ENCODE data around the gene KRTAP12-4.
"Not testable (repeated sequence)": the region's sequence is repeated elsewhere in the genome, so short reads cannot be mapped to it uniquely, and the experiment has no call there.

The KRTAP12-4 gene

DNA sequence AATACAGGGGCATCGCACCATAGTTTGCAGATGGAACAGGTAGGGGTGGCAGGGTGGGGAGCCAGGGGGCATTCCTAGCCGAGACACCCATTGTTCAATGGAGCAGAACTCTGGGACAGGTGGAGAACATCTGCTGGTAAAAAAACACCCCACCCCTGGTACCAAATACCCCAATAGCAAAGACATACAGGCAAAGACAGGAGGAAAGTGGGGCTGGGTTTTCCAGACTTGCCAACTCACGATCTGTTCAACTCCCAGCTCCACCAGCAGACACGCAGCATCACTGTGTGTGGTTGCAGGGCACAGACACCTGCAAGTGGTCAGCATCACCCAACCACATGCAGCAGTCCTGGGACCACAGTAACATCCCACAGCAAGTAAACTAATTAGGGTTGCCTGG, 42.9 kb downstream of the KRTAP12-4 start:
- ATAC-seq (ENCODE audit: low read depth) (no peak), DNase-seq (ENCODE audit: low spot score) (no peak)
- H3K4me3 ChIP-seq (ENCODE audit: severe bottlenecking) = no peak overlapping the region
- H3K36me3 ChIP-seq (ENCODE audit: low read depth) = no peaks in the 10 kb centered on the region
- no peaks in the 10 kb centered on the region for H3K4me1 ChIP-seq (ENCODE audit: insufficient read depth, poor library complexity, severe bottlenecking)
- TF ChIP-seq, protein P1, sequence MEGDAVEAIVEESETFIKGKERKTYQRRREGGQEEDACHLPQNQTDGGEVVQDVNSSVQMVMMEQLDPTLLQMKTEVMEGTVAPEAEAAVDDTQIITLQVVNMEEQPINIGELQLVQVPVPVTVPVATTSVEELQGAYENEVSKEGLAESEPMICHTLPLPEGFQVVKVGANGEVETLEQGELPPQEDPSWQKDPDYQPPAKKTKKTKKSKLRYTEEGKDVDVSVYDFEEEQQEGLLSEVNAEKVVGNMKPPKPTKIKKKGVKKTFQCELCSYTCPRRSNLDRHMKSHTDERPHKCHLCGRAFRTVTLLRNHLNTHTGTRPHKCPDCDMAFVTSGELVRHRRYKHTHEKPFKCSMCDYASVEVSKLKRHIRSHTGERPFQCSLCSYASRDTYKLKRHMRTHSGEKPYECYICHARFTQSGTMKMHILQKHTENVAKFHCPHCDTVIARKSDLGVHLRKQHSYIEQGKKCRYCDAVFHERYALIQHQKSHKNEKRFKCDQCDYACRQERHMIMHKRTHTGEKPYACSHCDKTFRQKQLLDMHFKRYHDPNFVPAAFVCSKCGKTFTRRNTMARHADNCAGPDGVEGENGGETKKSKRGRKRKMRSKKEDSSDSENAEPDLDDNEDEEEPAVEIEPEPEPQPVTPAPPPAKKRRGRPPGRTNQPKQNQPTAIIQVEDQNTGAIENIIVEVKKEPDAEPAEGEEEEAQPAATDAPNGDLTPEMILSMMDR (IDR thresholded peaks at IDR 0.05; ENCODE audit: poor library complexity, severe bottlenecking) = no peak
- H3K9me3 ChIP-seq (ENCODE audit: severe bottlenecking) = no peaks in the 10 kb centered on the region
- no peak overlapping the region for H3K27ac ChIP-seq (ENCODE audit: poor library complexity, severe bottlenecking)
- peaks cover 17% of the 10 kb centered on the region for H3K27me3 ChIP-seq (ENCODE audit: insufficient read depth, poor library complexity, severe bottlenecking)

DNA sequence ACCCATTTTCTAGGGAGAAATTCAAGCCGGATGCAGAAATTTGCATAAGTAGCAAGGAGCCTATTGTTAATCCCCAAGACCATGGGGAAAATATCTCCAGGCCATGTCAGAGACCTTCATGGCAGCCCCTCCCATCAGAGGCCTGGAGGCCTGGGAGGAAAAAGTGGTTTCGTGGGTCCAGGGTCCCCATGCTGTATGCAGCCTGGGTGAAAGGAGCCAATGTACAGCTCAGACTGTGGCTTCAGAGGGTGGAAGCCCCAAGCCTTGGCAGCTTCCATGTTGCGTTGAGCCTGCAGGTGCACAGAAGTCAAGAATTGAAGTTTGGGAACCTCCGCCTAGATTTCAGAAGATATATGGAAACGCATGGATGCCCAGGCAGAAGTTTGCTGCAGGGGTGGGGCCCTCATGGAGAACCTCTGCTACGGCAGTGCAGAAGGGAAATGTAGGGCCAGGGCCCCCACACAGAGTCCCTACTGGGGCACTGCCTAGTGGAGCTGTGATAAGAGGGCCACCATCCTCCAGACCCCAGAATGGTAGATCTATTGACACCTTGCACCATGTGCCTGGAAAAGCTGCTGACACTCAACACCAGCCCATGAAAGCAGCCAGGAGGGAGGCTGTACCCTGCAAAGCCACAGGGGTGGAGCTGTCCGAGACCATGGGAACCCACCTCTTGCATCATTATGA, 44.2 kb downstream of the KRTAP12-4 start:
- not testable (repeated sequence) for H3K9me3 ChIP-seq (ENCODE audit: severe bottlenecking); ATAC-seq (ENCODE audit: low read depth); H3K27ac ChIP-seq (ENCODE audit: poor library complexity, severe bottlenecking); H3K36me3 ChIP-seq (ENCODE audit: low read depth); DNase-seq (ENCODE audit: low spot score); H3K4me3 ChIP-seq (ENCODE audit: severe bottlenecking); H3K4me1 ChIP-seq (ENCODE audit: insufficient read depth, poor library complexity, severe bottlenecking)
- peaks cover 11% of the 10 kb centered on the region for H3K27me3 ChIP-seq (ENCODE audit: insufficient read depth, poor library complexity, severe bottlenecking)

DNA sequence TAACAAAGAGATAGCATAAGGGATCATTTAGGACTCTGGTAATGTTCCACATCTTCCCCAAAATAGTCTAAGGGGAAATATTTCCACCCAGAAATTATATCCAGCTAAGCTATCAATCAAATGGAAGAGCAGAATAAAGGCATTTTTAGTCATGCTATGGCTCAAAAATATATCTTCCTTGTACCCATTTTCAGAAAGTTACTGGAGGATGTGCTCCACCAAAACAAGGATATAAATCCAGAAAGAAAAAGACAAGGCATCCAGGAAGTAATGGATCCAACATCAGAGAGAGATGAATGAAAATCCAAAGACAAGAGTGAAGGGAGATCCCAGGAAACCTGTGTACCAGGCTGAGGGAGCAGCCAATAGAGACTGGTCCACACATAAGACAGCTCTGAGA, 45.3 kb downstream of the KRTAP12-4 start:
- no peak overlapping the region for H3K27ac ChIP-seq (ENCODE audit: poor library complexity, severe bottlenecking)
- no peaks in the 10 kb centered on the region for H3K4me1 ChIP-seq (ENCODE audit: insufficient read depth, poor library complexity, severe bottlenecking)
- no peaks in the 10 kb centered on the region for H3K36me3 ChIP-seq (ENCODE audit: low read depth)
- no peak overlapping the region for H3K4me3 ChIP-seq (ENCODE audit: severe bottlenecking)
- DNase-seq (ENCODE audit: low spot score) (no peak), ATAC-seq (ENCODE audit: low read depth) (no peak)
- TF ChIP-seq, protein P1 (IDR thresholded peaks at IDR 0.05; ENCODE audit: poor library complexity, severe bottlenecking) = no peak
- H3K9me3 ChIP-seq (ENCODE audit: severe bottlenecking) = no peaks in the 10 kb centered on the region
- H3K27me3 ChIP-seq (ENCODE audit: insufficient read depth, poor library complexity, severe bottlenecking) = peaks cover 11% of the 10 kb centered on the region

DNA sequence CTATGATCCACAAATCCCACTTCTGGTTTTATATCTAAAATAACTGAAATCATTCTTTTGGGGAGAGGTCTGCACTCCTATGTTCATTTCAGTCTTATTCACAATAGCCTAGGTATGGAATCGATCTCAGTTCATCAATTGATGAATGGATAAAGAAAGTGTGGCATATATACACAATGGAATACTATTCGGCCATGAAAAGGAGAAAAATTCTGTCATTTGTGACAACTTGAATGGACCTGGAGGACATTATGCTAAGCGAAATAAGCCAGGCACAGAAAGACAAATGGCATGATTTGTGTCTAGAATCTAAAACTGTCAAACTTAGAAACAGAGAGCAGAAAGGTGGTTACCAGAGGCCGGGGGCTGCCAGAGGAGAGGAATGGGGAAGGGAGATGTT, 48.0 kb downstream of the KRTAP12-4 start:
- TF ChIP-seq, protein P1 (IDR thresholded peaks at IDR 0.05; ENCODE audit: poor library complexity, severe bottlenecking) = no peak
- Histone ChIP-seq H3K36me3 (ENCODE audit: low read depth) (no peaks in the 10 kb centered on the region), H3K9me3 (ENCODE audit: severe bottlenecking) (no peaks in the 10 kb centered on the region), H3K4me1 (ENCODE audit: insufficient read depth, poor library complexity, severe bottlenecking) (no peaks in the 10 kb centered on the region), H3K27me3 (ENCODE audit: insufficient read depth, poor library complexity, severe bottlenecking) (peaks cover 15% of the 10 kb centered on the region), H3K27ac (ENCODE audit: poor library complexity, severe bottlenecking) (no peak overlapping the region), H3K4me3 (ENCODE audit: severe bottlenecking) (no peak overlapping the region)
- ATAC-seq (ENCODE audit: low read depth) (no peak), DNase-seq (ENCODE audit: low spot score) (no peak)
